Measurements from ENCODE around the gene TEAD3. TPM values are rescaled to one million over a fixed set of nuclear protein-coding genes. Genes with fewer than 3 reads are reported as not detected.

Gene TEAD3
- total RNA-seq, 1 experiment from 2014 or later: 34.3 TPM

DNA sequence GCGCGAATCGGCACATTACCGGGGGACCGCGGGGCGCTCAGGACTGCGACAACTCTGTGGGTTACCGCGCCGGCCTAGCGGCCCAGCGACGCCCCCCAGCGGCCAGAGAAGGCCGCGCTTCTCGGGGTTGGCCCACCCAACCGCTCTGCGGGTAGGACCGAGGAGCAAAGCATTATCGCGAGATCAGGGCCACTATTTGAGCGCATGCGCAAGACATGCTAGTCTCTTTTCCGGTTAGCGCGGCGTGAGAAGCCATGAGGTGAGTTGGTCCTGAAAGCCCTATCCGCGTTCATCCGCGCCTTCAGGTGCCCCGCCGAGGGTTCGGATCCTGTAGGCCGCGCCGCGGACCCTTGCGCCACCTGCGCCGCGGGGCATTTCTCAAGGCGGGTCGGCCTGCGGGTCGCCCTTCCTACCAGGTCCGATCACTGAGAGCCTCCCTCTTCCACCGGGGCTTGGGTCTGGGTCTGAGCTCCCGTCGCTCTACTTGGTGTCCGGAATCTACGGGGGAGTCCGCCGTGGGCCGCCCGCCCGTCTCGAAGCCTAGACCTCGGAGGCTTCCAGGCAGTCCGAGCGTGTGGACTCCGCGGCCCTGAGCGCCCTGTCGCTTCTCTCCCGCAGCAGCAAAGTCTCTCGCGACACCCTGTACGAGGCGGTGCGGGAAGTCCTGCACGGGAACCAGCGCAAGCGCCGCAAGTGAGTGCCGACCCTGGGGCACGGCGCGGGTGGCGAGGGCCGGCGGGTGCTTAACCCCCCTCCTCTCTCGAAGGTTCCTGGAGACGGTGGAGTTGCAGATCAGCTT is 28.5 kb downstream of the TEAD3 start, which contains the start of gene RPL10A:
Gene RPL10A, plus strand, starts transcription at position 221 of the 799 bp plus-strand sequence. Its CDS starts 34 bp downstream, at position 255.
- Mint-ChIP-seq H3K9me3 (no peaks in the 10 kb centered on the region), H3K4me3 (peak within 1 kb of the TSS; percentile 95)
- TF ChIP-seq NFYB (CRISPR knock-in tag; conservative IDR thresholded peaks at IDR 0.05; ENCODE audit: low read depth) (0 out of 2 replicates have a peak, but pooled peaks have one; percentile 3), GRHL2 (CRISPR knock-in tag; IDR thresholded peaks at IDR 0.05; ENCODE audit: insufficient replicate concordance, severe bottlenecking) (no peak), TEAD1 (CRISPR knock-in tag; IDR thresholded peaks at IDR 0.05) (peak; percentile 96), ZNF219 (CRISPR knock-in tag; IDR thresholded peaks at IDR 0.05; ENCODE audit: borderline replicate concordance) (peak; percentile 48; the same call in 1 of the 2 replicates), ZBTB21 (CRISPR knock-in tag; IDR thresholded peaks at IDR 0.05; ENCODE audit: borderline replicate concordance) (no peak), FOXP1 (CRISPR knock-in tag; IDR thresholded peaks at IDR 0.05; ENCODE audit: borderline replicate concordance) (peak; percentile 90), ZNF416 (CRISPR knock-in tag; IDR thresholded peaks at IDR 0.05) (0 out of 2 replicates have a peak, but pooled peaks have one; percentile 7), ZNF232 (CRISPR knock-in tag; IDR thresholded peaks at IDR 0.05) (peak; percentile 95), CREM (CRISPR knock-in tag; IDR thresholded peaks at IDR 0.05) (0 out of 2 replicates have a peak, but pooled peaks have one; percentile 52)
- TF ChIP-seq, protein P1, sequence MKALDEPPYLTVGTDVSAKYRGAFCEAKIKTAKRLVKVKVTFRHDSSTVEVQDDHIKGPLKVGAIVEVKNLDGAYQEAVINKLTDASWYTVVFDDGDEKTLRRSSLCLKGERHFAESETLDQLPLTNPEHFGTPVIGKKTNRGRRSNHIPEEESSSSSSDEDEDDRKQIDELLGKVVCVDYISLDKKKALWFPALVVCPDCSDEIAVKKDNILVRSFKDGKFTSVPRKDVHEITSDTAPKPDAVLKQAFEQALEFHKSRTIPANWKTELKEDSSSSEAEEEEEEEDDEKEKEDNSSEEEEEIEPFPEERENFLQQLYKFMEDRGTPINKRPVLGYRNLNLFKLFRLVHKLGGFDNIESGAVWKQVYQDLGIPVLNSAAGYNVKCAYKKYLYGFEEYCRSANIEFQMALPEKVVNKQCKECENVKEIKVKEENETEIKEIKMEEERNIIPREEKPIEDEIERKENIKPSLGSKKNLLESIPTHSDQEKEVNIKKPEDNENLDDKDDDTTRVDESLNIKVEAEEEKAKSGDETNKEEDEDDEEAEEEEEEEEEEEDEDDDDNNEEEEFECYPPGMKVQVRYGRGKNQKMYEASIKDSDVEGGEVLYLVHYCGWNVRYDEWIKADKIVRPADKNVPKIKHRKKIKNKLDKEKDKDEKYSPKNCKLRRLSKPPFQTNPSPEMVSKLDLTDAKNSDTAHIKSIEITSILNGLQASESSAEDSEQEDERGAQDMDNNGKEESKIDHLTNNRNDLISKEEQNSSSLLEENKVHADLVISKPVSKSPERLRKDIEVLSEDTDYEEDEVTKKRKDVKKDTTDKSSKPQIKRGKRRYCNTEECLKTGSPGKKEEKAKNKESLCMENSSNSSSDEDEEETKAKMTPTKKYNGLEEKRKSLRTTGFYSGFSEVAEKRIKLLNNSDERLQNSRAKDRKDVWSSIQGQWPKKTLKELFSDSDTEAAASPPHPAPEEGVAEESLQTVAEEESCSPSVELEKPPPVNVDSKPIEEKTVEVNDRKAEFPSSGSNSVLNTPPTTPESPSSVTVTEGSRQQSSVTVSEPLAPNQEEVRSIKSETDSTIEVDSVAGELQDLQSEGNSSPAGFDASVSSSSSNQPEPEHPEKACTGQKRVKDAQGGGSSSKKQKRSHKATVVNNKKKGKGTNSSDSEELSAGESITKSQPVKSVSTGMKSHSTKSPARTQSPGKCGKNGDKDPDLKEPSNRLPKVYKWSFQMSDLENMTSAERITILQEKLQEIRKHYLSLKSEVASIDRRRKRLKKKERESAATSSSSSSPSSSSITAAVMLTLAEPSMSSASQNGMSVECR (CRISPR knock-in tag; IDR thresholded peaks at IDR 0.05; ENCODE audit: borderline replicate concordance): peak; percentile 48; the same call in 1 of the 2 replicates
- TF ChIP-seq, protein P2, sequence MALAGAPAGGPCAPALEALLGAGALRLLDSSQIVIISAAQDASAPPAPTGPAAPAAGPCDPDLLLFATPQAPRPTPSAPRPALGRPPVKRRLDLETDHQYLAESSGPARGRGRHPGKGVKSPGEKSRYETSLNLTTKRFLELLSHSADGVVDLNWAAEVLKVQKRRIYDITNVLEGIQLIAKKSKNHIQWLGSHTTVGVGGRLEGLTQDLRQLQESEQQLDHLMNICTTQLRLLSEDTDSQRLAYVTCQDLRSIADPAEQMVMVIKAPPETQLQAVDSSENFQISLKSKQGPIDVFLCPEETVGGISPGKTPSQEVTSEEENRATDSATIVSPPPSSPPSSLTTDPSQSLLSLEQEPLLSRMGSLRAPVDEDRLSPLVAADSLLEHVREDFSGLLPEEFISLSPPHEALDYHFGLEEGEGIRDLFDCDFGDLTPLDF (CRISPR knock-in tag; IDR thresholded peaks at IDR 0.05): peak; percentile 80; the same call in 1 of the 2 replicates
- TF ChIP-seq, protein P3, sequence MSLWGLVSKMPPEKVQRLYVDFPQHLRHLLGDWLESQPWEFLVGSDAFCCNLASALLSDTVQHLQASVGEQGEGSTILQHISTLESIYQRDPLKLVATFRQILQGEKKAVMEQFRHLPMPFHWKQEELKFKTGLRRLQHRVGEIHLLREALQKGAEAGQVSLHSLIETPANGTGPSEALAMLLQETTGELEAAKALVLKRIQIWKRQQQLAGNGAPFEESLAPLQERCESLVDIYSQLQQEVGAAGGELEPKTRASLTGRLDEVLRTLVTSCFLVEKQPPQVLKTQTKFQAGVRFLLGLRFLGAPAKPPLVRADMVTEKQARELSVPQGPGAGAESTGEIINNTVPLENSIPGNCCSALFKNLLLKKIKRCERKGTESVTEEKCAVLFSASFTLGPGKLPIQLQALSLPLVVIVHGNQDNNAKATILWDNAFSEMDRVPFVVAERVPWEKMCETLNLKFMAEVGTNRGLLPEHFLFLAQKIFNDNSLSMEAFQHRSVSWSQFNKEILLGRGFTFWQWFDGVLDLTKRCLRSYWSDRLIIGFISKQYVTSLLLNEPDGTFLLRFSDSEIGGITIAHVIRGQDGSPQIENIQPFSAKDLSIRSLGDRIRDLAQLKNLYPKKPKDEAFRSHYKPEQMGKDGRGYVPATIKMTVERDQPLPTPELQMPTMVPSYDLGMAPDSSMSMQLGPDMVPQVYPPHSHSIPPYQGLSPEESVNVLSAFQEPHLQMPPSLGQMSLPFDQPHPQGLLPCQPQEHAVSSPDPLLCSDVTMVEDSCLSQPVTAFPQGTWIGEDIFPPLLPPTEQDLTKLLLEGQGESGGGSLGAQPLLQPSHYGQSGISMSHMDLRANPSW (CRISPR knock-in tag; conservative IDR thresholded peaks at IDR 0.05; ENCODE audit: low read depth): no peak
- TF ChIP-seq, protein P4, sequence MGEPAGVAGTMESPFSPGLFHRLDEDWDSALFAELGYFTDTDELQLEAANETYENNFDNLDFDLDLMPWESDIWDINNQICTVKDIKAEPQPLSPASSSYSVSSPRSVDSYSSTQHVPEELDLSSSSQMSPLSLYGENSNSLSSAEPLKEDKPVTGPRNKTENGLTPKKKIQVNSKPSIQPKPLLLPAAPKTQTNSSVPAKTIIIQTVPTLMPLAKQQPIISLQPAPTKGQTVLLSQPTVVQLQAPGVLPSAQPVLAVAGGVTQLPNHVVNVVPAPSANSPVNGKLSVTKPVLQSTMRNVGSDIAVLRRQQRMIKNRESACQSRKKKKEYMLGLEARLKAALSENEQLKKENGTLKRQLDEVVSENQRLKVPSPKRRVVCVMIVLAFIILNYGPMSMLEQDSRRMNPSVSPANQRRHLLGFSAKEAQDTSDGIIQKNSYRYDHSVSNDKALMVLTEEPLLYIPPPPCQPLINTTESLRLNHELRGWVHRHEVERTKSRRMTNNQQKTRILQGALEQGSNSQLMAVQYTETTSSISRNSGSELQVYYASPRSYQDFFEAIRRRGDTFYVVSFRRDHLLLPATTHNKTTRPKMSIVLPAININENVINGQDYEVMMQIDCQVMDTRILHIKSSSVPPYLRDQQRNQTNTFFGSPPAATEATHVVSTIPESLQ (CRISPR knock-in tag; IDR thresholded peaks at IDR 0.05): no peak
- TF ChIP-seq, protein P5, sequence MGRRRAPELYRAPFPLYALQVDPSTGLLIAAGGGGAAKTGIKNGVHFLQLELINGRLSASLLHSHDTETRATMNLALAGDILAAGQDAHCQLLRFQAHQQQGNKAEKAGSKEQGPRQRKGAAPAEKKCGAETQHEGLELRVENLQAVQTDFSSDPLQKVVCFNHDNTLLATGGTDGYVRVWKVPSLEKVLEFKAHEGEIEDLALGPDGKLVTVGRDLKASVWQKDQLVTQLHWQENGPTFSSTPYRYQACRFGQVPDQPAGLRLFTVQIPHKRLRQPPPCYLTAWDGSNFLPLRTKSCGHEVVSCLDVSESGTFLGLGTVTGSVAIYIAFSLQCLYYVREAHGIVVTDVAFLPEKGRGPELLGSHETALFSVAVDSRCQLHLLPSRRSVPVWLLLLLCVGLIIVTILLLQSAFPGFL (CRISPR knock-in tag; IDR thresholded peaks at IDR 0.05; ENCODE audit: borderline replicate concordance): peak; percentile 69; the same call in 1 of the 2 replicates
- TF ChIP-seq, protein P6, sequence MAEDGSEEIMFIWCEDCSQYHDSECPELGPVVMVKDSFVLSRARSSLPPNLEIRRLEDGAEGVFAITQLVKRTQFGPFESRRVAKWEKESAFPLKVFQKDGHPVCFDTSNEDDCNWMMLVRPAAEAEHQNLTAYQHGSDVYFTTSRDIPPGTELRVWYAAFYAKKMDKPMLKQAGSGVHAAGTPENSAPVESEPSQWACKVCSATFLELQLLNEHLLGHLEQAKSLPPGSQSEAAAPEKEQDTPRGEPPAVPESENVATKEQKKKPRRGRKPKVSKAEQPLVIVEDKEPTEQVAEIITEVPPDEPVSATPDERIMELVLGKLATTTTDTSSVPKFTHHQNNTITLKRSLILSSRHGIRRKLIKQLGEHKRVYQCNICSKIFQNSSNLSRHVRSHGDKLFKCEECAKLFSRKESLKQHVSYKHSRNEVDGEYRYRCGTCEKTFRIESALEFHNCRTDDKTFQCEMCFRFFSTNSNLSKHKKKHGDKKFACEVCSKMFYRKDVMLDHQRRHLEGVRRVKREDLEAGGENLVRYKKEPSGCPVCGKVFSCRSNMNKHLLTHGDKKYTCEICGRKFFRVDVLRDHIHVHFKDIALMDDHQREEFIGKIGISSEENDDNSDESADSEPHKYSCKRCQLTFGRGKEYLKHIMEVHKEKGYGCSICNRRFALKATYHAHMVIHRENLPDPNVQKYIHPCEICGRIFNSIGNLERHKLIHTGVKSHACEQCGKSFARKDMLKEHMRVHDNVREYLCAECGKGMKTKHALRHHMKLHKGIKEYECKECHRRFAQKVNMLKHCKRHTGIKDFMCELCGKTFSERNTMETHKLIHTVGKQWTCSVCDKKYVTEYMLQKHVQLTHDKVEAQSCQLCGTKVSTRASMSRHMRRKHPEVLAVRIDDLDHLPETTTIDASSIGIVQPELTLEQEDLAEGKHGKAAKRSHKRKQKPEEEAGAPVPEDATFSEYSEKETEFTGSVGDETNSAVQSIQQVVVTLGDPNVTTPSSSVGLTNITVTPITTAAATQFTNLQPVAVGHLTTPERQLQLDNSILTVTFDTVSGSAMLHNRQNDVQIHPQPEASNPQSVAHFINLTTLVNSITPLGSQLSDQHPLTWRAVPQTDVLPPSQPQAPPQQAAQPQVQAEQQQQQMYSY (CRISPR knock-in tag; IDR thresholded peaks at IDR 0.05): peak; percentile 45
- TF ChIP-seq, protein P7, sequence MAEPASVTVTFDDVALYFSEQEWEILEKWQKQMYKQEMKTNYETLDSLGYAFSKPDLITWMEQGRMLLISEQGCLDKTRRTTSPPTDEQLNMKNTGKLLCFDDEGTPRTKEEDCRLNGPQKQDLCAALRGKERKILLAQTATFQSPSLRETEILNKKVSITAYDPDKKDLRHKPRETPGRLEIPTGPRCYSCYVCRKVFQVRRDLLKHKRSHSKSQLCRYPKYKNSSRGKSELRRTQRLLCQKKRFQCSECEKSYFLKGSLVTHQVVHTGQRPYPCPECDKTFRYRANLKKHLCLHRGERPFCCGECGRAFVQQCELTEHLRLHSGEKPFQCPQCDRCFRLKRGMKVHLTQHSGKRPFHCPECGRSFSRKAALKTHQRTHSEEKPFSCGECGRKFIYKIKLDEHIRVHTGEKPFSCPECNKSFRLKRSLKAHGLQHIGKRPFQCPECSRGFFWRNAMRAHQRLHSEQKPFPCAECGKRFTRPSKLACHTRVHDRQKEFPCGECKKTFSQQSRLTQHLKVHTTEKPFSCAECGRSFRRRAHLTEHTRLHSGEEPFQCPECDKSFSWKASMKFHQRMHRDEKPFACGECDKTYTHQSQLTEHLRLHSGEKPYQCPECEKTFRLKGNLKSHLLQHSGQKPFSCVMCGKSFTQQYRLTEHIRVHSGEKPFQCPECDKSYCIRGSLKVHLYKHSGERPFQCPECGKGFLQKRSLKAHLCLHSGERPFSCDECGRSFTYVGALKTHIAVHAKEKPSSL (CRISPR knock-in tag; conservative IDR thresholded peaks at IDR 0.05): no peak

More for the DNA sequence above, 28.5 kb downstream of the TEAD3 start, which contains the start of gene RPL10A:
- peak within 1 kb of the TSS; percentile 97 for H3K27ac Mint-ChIP-seq
- peaks cover 13% of the 10 kb centered on the region for H3K27me3 Mint-ChIP-seq (ENCODE audit: low read depth)
- H3K36me3 Mint-ChIP-seq: peaks cover 60% of the 10 kb centered on the region
- ATAC-seq (peak; percentile 71), DNase-seq (ENCODE audit: low spot score) (peak; percentile 95)
- H3K4me1 Mint-ChIP-seq: peaks cover 45% of the 10 kb centered on the region
- CTCF ChIA-PET: interaction anchor here (0.6 to 2.6 kb wide), 18 partner anchors 9 to 173 kb away, joined by 3 to 12 read pairs (median 4); partner anchors contain the start of genes FANCE and TEAD3
- POLR2A ChIA-PET: interaction anchor here (0.6 to 1.2 kb wide), 6 partner anchors 12 to 196 kb away, joined by 3 to 8 read pairs (median 3); no protein-coding TSS in a partner anchor

Measured in WTC11 (cell line).